Anterior cingulate cortex (tissue), 58 donors: Measurements from ENCODE around the gene ACADVL.

Experiments
- DNase-seq, 58 donors: peaks; one replicate each; lab custom pipeline; 2025; lab: John Stamatoyannopoulos, UW

Gene ACADVL

GRCh38 chr17:7262935-7263800 is 43.4 kb downstream of the ACADVL start:
- DNase-seq, result no peak

GRCh38 chr17:7263801-7264078 is 44.0 kb downstream of the ACADVL start:
- DNase-seq, result no peak

GRCh38 chr17:7266784-7267183 is 47.0 kb downstream of the ACADVL start:
- DNase-seq, result no peak
